Stimulated activated CD8-positive, alpha-beta memory T cell treated with anti-CD3 and anti-CD28 coated beads, Interleukin-2, amount 100 ng/mL, for 48 hours (primary cell): ENCODE results near the gene GRID1.

Source experiments
- DNase-seq, 2 donors: peaks; one replicate each; pipeline ENCODE4 v3.0.0-alpha.2; 2020; ENCODE audit warnings: low read depth in 2 of 2

The GRID1 gene

GRCh38 chr10:86267286-86268195 lies 99.1 kb downstream of the GRID1 start:
- DNase-seq: no peak

GRCh38 chr10:86266446-86267242 lies 100.0 kb downstream of the GRID1 start:
- DNase-seq: no peak

- no peak for DNase-seq
These were observed 100.7 kb downstream of the GRID1 start for GRCh38 chr10:86265895-86266259.

GRCh38 chr10:86265236-86265894 lies 101.2 kb downstream of the GRID1 start:
- DNase-seq: no peak

GRCh38 chr10:86264481-86265231 lies 101.9 kb downstream of the GRID1 start:
- DNase-seq: no peak

- DNase-seq: no peak
These were observed 102.7 kb downstream of the GRID1 start for GRCh38 chr10:86263907-86264306.

- no peak for DNase-seq
These were observed 103.4 kb downstream of the GRID1 start for GRCh38 chr10:86263209-86263608.

GRCh38 chr10:86262688-86263181 lies 103.9 kb downstream of the GRID1 start:
- DNase-seq: no peak

- peak in 1 of 2 donors; percentile 4 for DNase-seq
These were observed 104.5 kb downstream of the GRID1 start for GRCh38 chr10:86261941-86262687.

GRCh38 chr10:86261470-86261869 lies 105.1 kb downstream of the GRID1 start:
- no peak for DNase-seq

GRCh38 chr10:86260564-86260963 lies 106.0 kb downstream of the GRID1 start:
- DNase-seq: no peak

GRCh38 chr10:86259901-86260562 lies 106.6 kb downstream of the GRID1 start:
- DNase-seq: no peak

GRCh38 chr10:86258941-86259340 lies 107.7 kb downstream of the GRID1 start:
- DNase-seq: no peak

- DNase-seq: no peak
These were observed 108.1 kb downstream of the GRID1 start for GRCh38 chr10:86258499-86258898.

GRCh38 chr10:86257683-86258082 lies 108.9 kb downstream of the GRID1 start:
- no peak for DNase-seq

GRCh38 chr10:86256690-86257315 lies 109.8 kb downstream of the GRID1 start:
- DNase-seq: no peak

GRCh38 chr10:86255405-86256251 lies 111.0 kb downstream of the GRID1 start:
- no peak for DNase-seq

GRCh38 chr10:86254526-86255174 lies 111.9 kb downstream of the GRID1 start:
- DNase-seq: no peak
